Testis (tissue), 3 donors: Measurements from ENCODE around the gene RPTOR. TPM values are rescaled to one million over a fixed set of nuclear protein-coding genes. Genes with fewer than 3 reads are reported as not detected.
"Not testable (repeated sequence)": the region's sequence is repeated elsewhere in the genome, so short reads cannot be mapped to it uniquely, and the experiment has no call there.

ENCODE experiments used
- DNase-seq: peaks from one replicate; pipeline ENCODE4 v3.0.0-alpha.2; 2019
- H3K27ac ChIP-seq, 2 donors: fragments of 200-600 bp; sonication (generic); one replicate each; pipeline ENCODE4 v1.5.1; 2019
- H3K27me3 ChIP-seq: fragments of 200-600 bp; sonication (generic); one replicate; pipeline ENCODE4 v1.5.1; 2019
- H3K36me3 ChIP-seq: fragments of 200-600 bp; sonication (generic); one replicate; pipeline ENCODE4 v1.5.1; 2017; ENCODE audit warnings: low read depth; ENCODE audit errors: missing control alignments
- H3K4me1 ChIP-seq: fragments of 200-600 bp; sonication (generic); one replicate; pipeline ENCODE4 v1.5.1; 2019
- H3K4me3 ChIP-seq, 2 donors: fragments of 200-600 bp; sonication (generic); one replicate each; pipeline ENCODE4 v1.5.1; 2017 to 2019
- H3K9me3 ChIP-seq: fragments of 200-600 bp; sonication (generic); one replicate; pipeline ENCODE4 v1.5.1; 2017
- CTCF ChIP-seq, 3 experiments: fragments of 450-650 bp in 2 of 3; fragments of 200-600 bp in 1 of 3; sonication (generic) in 1 of 3; IDR thresholded peaks; one replicate each; pipeline ENCODE4 v1.5.1; 2016 to 2019; ENCODE audit warnings: antibody characterized with exemption in 3 of 3, mild to moderate bottlenecking in 2 of 3, moderate library complexity in 1 of 3
- POLR2A ChIP-seq: fragments of 450-650 bp; IDR thresholded peaks from one replicate; pipeline ENCODE4 v1.6.1; 2017; ENCODE audit warnings: antibody characterized with exemption, mild to moderate bottlenecking, moderate library complexity
- WGBS, 2 donors: methylation state at CpG; one replicate each; pipeline ENCODE4 v1.1.5; 2018; 5-methylcytosine and 5-hydroxymethylcytosine counted together
- intact Hi-C: fragments of 100-400 bp; cut with DNase I; formaldehyde crosslinking; loops from one replicate; pipeline ENCODE4 v1.15.1; 2023; ENCODE audit warnings: low total_unique reads
- polyA plus RNA-seq: library from polyadenylated mRNA; stranded (reverse); fragments of 350-450 nt; fragmentation: Illumina TruSeq; extraction: RNeasy Lipid Tissue Mini Kit (QIAGEN cat#74804); gene quantifications from one replicate; pipeline ENCODE4 v1.2.3, GENCODE V29; 2014; ENCODE audit warnings: low read depth, low replicate concordance; ENCODE audit not compliant: insufficient read depth
- total RNA-seq, 2 donors: library from RNA; depleted of rRNA; stranded (reverse); fragments of >200 nt; gene quantifications; one replicate each; pipeline ENCODE4 v1.2.3, GENCODE V29; 2016

The RPTOR gene
- total and polyA plus RNA-seq, 3 donors from 2014 or later, result 21.8 to 68.3 (median 56.6) TPM

- 81 to 92% methylated on average over 11 to 12 of the region's 12 CpGs for WGBS, 2 donors
- Histone ChIP-seq H3K9me3 (no peaks in the 10 kb centered on the region), H3K36me3 (no peaks in the 10 kb centered on the region), H3K4me1 (no peaks in the 10 kb centered on the region), H3K4me3 (no peak overlapping the region), H3K27ac (no peak overlapping the region), H3K27me3 (no peaks in the 10 kb centered on the region)
- no peak for TF ChIP-seq CTCF (IDR thresholded peaks at IDR 0.05)
- TF ChIP-seq POLR2A, result no peak
- no peak for DNase-seq
- intact Hi-C loops, result no loop called here
Observed at GRCh38 chr17:80760511-80760911, 215.9 kb downstream of the RPTOR start.

- no peak for DNase-seq
- Histone ChIP-seq H3K36me3 (no peaks in the 10 kb centered on the region), H3K9me3 (no peaks in the 10 kb centered on the region), H3K27me3 (no peaks in the 10 kb centered on the region), H3K4me3 (no peak overlapping the region), H3K4me1 (no peaks in the 10 kb centered on the region), H3K27ac (no peak overlapping the region)
- TF ChIP-seq CTCF (IDR thresholded peaks at IDR 0.05), result no peak
- TF ChIP-seq POLR2A, result no peak
- whole genome bisulfite sequencing, 2 donors, result 88 to 91% methylated on average over 17 of the region's 17 CpGs
- intact Hi-C loops, result no loop called here
Observed at GRCh38 chr17:80761110-80761871, 216.7 kb downstream of the RPTOR start.

- TF ChIP-seq CTCF (IDR thresholded peaks at IDR 0.05) (no peak), POLR2A (no peak)
- H3K4me1 ChIP-seq, result no peaks in the 10 kb centered on the region
- intact Hi-C loops, result no loop called here
- no peaks in the 10 kb centered on the region for H3K36me3 ChIP-seq
- DNase-seq, result no peak
- no peaks in the 10 kb centered on the region for H3K27me3 ChIP-seq
- 89 to 94% methylated on average over 11 of the region's 11 CpGs for WGBS, 2 donors
- H3K27ac ChIP-seq, result no peak overlapping the region
- no peaks in the 10 kb centered on the region for H3K9me3 ChIP-seq
- no peak overlapping the region for H3K4me3 ChIP-seq
Observed at GRCh38 chr17:80762076-80762475, 217.4 kb downstream of the RPTOR start.

GRCh38 chr17:80763293-80763867 lies 218.7 kb downstream of the RPTOR start:
- TF ChIP-seq POLR2A (no peak), CTCF (IDR thresholded peaks at IDR 0.05) (no peak)
- no peak for DNase-seq
- 78 to 85% methylated on average over 15 of the region's 15 CpGs for WGBS, 2 donors
- Histone ChIP-seq H3K4me1 (no peaks in the 10 kb centered on the region), H3K27me3 (no peaks in the 10 kb centered on the region), H3K36me3 (no peaks in the 10 kb centered on the region), H3K9me3 (no peaks in the 10 kb centered on the region), H3K4me3 (no peak overlapping the region), H3K27ac (no peak overlapping the region)
- intact Hi-C loops, result no loop called here

GRCh38 chr17:80764627-80765145 lies 220.0 kb downstream of the RPTOR start:
- WGBS, 2 donors, result 90 to 95% methylated on average over 4 of the region's 5 CpGs
- H3K9me3 ChIP-seq, H3K36me3 ChIP-seq, DNase-seq, H3K27ac ChIP-seq, H3K4me3 ChIP-seq, intact Hi-C loops, H3K4me1 ChIP-seq, H3K27me3 ChIP-seq: not testable (repeated sequence)
